Hematopoietic multipotent progenitor cell treated with erythropoietin and hydrocortisone succinate and interleukin-3 and kit ligand, for 6 days (in vitro differentiated cells): ENCODE data around the gene DPP6.

Experiments used
- DNase-seq: peaks from one replicate; pipeline ENCODE4 v3.0.0-alpha.2; 2015

DPP6 gene

DNA sequence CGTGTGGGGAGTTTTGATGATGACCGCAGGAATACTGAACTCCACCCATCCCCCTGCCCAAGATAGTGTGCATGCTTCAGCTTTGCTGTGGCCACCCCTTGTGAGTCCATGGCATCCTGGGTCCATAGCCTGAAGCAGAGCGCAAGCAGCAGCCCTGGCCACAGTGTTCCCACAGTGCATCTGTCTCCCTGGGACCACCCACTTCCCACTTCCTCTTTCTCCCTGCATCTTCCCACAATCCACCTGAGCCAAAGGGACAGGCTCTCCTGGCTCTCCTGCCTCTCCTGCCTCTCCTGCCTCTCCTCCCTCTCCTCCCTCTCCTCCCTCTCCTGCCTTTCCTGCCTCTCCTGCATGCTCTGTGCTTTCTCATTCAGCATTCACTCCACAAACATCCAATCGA, 800.0 kb downstream of the DPP6 start:
- DNase-seq = no peak

GRCh38 chr7:154853063-154853726, 801.0 kb downstream of the DPP6 start:
- DNase-seq = no peak

DNA sequence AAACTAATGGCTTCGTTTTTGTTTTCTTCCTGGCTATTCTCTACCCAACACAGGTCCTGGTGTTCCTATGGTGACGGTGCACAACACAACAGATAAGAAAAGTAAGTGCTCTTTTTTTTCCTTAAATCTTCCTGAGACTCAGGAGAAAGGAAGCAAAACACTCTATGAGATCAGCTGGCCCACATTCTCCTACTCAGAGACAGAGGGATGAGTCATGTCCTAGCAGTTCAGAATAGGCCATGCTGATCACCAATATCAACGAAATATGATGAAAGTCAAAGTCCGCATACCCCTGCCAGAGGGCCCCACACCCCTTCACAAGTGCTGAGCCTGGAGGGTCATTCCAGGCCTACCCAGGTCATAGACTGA, 801.5 kb downstream of the DPP6 start:
- DNase-seq = no peak

DNA sequence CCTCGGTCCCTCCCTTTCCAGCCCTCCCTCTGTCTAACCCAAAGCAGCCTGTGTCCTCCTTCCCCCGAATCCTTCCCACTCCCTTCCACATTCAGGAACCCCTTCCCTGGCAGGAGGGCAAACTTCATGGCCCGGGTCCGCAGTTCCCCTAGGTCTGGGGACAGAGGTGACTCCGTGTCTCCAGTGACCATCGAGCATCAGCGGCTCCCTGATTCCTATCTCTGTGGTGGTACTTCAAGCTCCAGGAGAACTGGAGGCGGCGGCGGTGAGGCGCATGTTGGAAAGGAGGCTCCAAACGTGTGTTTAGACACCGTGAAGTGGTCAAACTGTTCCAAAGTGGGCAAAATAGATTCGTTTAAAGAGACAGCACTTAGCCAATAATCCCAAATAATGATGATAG, 802.6 kb downstream of the DPP6 start:
- no peak for DNase-seq

- no peak for DNase-seq
Observed at GRCh38 chr7:154855366-154855765, 803.2 kb downstream of the DPP6 start.

GRCh38 chr7:154856733-154857132, 804.5 kb downstream of the DPP6 start:
- no peak for DNase-seq

- DNase-seq = no peak
Observed at GRCh38 chr7:154857240-154857639, 805.0 kb downstream of the DPP6 start.

DNA sequence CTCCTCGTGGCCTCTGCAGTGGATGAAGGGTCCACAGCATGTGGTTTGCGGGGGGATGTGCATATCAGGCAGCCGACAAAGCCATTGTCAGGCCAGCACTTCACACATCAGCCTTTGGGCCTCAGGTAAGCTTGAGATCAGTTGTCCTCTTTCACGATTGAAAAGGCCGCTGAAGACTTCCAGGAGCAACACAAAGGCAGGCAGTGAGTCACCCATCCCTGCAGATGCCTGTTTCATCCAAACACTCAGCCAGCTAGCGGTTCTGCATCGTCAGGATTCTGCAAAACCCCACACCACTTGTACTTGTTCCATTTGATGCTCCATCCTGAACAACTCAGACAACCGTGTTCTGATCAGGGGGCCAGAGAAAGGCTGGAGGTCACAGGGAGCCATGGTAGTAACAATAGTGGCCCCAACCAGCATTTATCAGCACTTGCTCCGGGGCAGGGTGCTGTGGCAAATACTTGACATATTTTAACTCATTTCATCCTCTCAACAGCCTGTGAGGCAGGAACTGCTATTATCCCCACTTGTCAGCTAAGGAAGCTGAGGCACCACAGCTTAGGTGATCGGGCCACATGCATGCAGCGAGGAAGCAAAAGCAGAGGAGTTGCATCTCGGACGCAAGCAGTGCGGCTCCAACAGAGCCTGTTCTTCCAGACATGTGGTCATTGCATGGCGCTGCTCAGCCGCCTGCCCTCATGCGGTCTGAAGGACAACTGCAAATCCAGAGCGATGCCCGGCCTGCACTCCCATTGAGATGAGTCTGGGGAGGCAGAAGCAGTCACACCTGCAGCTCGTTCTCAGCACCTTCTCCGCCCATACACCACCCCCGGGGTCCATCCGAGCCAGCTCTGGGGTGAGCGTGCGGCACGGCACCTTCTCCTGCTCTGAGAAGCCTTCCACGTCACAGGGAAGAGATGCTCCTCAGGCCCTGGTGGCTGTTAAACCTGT, 805.8 kb downstream of the DPP6 start:
- DNase-seq = no peak

DNA sequence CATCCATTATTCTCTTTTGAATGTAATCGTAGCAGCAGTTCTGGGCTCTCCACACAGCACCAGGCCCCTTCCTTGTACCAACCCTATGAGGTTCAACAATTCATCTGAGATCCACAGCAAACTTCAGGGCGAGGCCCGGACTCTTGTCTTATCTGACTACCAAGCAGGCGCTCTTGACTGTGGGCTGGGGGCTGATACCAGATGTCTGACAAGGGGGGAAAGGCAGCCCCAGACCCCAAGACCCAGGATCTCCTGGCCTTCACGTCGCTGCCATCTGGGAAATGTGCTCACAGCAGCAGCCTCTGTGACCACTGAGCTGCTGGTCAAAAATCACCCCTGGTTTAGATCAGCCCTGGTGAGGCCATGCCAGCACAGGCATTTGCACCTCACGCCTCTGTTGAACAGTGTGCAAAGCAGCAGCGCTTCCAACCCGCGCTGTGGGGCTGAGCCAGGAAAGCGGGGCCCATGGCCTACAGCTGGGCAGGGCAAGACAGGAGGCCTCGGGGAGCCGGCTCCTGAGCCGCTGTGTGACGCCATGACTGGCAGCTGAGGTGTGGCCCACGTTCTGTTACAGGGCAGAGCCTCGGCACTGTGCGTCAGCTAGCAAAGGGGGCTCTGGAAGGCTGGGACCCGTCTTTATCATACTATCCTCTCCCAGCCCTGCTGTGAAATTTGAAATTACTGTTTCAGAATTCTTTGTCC, 806.8 kb downstream of the DPP6 start:
- no peak for DNase-seq

DNA sequence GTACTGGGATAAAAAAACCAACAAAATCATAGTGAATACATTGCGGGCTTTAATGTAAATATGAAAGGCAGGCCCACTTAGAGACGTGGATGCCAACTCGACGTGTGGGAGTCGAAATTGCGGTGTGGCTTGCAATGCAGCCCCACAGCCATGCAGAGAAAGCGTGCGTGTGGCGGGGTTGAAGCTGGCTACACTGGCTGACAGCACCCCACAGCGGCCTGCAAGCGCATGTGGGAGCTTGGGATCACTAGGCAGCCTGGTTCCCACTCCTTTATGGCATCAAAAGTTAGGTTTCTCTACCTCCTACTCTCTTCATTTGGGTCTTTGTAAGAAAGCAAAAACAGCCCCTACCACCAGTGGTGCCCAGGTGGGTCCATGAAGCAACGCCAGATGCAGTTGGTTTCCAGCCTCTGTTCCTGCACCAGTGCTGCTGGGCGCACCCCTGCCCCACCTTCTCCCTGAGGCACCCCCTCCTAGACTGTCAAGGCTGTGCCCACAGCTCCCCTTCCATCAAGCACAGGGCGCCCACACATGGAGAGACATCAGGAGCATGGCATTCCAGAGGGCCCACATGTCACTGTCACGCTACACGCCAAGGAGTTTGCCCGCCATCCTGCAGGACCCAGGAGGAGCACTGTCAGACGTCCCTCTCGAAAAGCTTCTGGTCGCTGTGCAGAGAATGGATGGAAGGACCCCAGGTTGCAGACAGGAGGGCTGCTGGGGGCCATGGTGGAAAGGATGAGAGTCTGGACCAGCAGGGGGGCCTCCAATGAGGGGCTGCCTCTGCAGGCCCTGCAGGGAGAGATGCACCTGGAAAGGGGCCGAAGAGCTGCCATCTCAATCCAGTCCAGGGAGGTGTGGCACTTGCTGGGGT, 807.8 kb downstream of the DPP6 start:
- no peak for DNase-seq

GRCh38 chr7:154860621-154861375, 808.6 kb downstream of the DPP6 start:
- no peak for DNase-seq

DNA sequence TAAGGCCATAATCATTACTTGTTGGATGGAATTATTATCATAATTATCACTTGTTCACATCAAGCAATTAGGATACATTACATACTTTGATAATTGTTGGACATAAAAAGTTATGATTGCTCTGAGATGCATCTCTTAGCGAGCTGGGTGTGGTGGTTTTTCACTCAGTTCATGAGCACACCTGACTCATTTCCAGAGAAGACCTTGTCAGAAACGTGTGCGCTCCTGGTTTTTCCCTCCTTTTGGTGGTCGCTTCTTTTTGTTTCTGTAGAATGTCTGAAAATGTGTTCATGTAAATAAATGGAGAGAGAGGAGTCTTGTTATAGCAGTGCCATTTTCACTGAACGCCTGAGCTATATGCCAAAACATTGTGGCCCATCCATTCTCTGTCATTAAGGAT, 809.4 kb downstream of the DPP6 start:
- DNase-seq = no peak

- DNase-seq = no peak
Observed at GRCh38 chr7:154862153-154862791, 810.1 kb downstream of the DPP6 start.

DNA sequence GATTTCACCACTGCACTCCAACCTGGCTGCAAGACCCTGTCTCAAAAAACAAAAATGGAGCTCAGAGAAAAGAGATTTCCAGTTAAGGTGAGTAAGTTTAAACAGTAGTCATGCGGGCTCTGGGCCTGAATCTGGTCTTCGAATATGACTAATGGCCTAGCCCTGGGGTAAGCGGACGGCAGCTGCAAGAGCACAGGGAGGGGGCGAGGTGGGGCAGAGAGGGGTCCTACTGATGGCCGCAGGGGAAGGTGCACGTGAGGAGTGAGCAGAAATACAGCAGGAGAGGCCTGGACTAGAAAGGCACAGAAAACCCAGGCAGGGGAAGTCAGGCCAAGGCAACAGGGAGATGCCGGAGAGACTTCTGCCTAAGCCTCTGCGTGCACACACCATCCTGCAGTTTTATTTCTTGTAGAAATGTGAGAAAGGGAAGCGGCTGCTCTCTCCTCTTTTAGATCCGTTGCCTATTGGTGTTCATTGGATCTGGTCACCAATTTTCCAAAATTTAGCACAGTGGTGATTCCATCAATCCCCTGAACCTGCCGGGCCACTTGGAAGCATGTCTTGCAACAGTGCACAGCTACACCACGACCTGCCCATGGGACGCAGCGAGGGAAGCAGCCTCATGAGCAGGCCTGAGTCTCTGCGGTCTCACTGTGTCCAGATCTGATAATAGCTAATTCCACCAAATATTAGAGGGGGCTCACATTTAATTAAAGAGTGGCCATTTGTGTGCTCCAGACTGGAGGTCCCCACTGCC, 811.7 kb downstream of the DPP6 start:
- no peak for DNase-seq

DNA sequence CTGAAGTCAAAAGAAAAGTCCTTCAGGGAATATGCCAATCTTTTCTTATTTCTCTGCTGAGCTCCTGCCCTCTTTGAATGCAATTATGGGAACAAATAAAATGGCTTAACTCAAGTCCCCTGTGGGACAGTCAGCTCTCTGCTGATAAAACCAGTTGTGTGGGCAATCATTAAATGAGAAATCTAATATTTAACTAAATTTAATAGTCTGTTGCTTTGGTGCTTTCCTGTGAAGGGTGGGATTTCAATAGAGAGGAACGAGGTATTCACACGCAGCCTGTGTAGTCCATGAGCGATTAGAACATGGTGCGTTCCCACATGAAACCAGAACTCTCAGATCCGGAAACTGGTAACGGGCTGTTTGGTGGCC, 812.3 kb downstream of the DPP6 start:
- no peak for DNase-seq

DNA sequence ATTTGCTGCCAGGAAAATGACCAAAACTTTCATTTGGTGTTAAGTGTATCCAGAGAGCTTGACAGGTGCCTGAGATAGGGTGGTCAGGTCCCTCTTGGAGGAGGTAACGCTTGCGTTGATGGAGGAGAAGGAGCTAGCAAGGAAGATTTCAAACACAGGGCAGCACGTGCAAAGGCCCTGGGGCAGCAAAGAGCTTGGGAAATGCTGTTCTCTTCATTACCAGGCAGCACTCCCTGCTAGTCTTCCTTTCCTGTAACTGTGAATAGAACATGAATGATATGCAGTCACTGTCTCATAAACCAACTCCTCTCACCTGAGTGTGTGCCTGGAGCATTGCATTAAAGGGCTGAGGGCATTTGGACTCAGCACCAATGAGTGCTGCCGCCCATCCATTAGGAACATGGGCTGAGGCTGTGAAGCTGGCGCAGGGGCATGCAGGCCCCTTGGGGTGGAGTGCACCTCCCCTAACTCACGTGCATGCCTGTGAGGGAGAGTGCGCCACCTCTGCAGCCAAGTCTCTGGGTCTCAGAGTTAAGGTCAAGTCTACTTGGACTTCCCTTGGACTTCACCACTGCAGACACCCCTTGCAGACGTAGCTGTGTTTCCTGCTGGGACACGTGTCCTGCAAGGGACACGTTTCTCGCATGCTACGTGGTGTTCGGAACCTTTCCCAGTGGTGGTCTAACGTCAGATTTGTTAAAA, 813.9 kb downstream of the DPP6 start:
- no peak for DNase-seq

GRCh38 chr7:154867068-154867467, 814.9 kb downstream of the DPP6 start:
- no peak for DNase-seq

- DNase-seq = peak; percentile 13
Observed at GRCh38 chr7:154868921-154869320, 816.7 kb downstream of the DPP6 start.

DNA sequence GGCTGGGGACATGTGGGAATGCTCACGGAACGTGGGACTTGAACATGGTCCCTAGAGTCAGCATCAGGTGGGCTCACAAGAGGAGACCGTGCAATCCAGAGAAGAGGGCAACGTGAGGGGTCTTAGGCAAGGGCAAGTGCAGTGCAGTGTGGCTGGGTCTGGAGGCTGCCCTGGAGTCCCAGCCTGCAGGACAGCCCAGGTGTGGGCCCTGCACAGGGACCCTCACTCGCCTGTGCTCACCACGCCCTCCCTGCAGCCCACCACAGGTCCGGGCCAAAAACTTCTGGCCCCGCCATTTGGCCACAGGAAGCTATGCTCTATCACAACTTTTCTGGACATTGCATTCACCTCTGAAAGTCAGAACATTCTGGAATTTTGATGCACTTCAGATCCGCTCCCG, 817.2 kb downstream of the DPP6 start:
- DNase-seq = no peak

- no peak for DNase-seq
Observed at GRCh38 chr7:154871507-154871906, 819.3 kb downstream of the DPP6 start.
